ENCODE results near the gene THPO. TPM values are rescaled to one million over a fixed set of nuclear protein-coding genes. Genes with fewer than 3 reads are reported as not detected.
A peak's percentile ranks its signal among the peaks of the same experiment; 100 is the strongest.

The THPO gene
- total RNA-seq, 1 experiment from 2014 or later: 0.55 TPM

DNA sequence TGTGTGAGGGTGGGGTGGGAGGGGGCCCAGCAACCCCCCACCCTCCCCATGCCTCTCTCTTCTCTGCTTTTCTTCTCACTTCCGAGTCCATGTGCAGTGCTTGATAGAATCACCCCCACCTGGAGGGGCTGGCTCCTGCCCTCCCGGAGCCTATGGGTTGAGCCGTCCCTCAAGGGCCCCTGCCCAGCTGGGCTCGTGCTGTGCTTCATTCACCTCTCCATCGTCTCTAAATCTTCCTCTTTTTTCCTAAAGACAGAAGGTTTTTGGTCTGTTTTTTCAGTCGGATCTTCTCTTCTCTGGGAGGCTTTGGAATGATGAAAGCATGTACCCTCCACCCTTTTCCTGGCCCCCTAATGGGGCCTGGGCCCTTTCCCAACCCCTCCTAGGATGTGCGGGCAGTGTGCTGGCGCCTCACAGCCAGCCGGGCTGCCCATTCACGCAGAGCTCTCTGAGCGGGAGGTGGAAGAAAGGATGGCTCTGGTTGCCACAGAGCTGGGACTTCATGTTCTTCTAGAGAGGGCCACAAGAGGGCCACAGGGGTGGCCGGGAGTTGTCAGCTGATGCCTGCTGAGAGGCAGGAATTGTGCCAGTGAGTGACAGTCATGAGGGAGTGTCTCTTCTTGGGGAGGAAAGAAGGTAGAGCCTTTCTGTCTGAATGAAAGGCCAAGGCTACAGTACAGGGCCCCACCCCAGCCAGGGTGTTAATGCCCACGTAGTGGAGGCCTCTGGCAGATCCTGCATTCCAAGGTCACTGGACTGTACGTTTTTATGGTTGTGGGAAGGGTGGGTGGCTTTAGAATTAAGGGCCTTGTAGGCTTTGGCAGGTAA is 32.5 kb downstream of the THPO start:
- H3K27ac Mint-ChIP-seq: peak overlapping the region; percentile 78
- POLR2A ChIA-PET: interaction anchor here (0.5 to 1.1 kb wide), 6 partner anchors 9 to 168 kb away, joined by 3 to 4 read pairs (median 3); partner anchors contain the start of genes CLCN2, FAM131A and POLR2H

More for the DNA sequence above, 32.5 kb downstream of the THPO start:
- Mint-ChIP-seq H3K9me3 (no peaks in the 10 kb centered on the region), H3K4me1 (peaks cover 16% of the 10 kb centered on the region), H3K27me3 (ENCODE audit: low read depth) (no peaks in the 10 kb centered on the region), H3K4me3 (no peak overlapping the region; the same call in 1 of the 2 replicates), H3K36me3 (peaks cover 14% of the 10 kb centered on the region; the same call in 1 of the 2 replicates)
- CTCF ChIA-PET: interaction anchor here (0.5 to 2.9 kb wide), 25 partner anchors 8 to 1460 kb away, joined by 3 to 20 read pairs (median 4); partner anchors contain the start of genes EEF1AKMT4, EPHB3 and FAM131A
- no peak for TF ChIP-seq PREB (CRISPR knock-in tag; IDR thresholded peaks at IDR 0.05; ENCODE audit: borderline replicate concordance)
- TF ChIP-seq ZNF423 (CRISPR knock-in tag; IDR thresholded peaks at IDR 0.05): 0 out of 2 replicates have a peak, but pooled peaks have one; percentile 19
- no peak for TF ChIP-seq GTF2I (CRISPR knock-in tag; conservative IDR thresholded peaks at IDR 0.05)
- TF ChIP-seq FOXP1 (CRISPR knock-in tag; IDR thresholded peaks at IDR 0.05; ENCODE audit: borderline replicate concordance): 0 out of 2 replicates have a peak, but pooled peaks have one; percentile 27
- TF ChIP-seq, protein P1, sequence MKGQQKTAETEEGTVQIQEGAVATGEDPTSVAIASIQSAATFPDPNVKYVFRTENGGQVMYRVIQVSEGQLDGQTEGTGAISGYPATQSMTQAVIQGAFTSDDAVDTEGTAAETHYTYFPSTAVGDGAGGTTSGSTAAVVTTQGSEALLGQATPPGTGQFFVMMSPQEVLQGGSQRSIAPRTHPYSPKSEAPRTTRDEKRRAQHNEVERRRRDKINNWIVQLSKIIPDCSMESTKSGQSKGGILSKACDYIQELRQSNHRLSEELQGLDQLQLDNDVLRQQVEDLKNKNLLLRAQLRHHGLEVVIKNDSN (CRISPR knock-in tag; IDR thresholded peaks at IDR 0.05): peak; percentile 73; the same call in 1 of the 2 replicates
- no peak for TF ChIP-seq SMAD4 (CRISPR knock-in tag; IDR thresholded peaks at IDR 0.05)
- no peak for TF ChIP-seq CDX4 (CRISPR knock-in tag; IDR thresholded peaks at IDR 0.05; ENCODE audit: borderline replicate concordance)
- no peak for TF ChIP-seq ZMAT4 (CRISPR knock-in tag; IDR thresholded peaks at IDR 0.05)
- TF ChIP-seq RORB (CRISPR knock-in tag; IDR thresholded peaks at IDR 0.05): no peak
- no peak for TF ChIP-seq ZNF416 (CRISPR knock-in tag; IDR thresholded peaks at IDR 0.05)
- TF ChIP-seq MLX (CRISPR knock-in tag; IDR thresholded peaks at IDR 0.05): no peak
- no peak for TF ChIP-seq TCF7 (CRISPR knock-in tag; IDR thresholded peaks at IDR 0.05; ENCODE audit: low read depth)
- TF ChIP-seq ETV6 (CRISPR knock-in tag; IDR thresholded peaks at IDR 0.05): no peak
- no peak for TF ChIP-seq PRRX2 (CRISPR knock-in tag; IDR thresholded peaks at IDR 0.05)
- TF ChIP-seq, protein P2, sequence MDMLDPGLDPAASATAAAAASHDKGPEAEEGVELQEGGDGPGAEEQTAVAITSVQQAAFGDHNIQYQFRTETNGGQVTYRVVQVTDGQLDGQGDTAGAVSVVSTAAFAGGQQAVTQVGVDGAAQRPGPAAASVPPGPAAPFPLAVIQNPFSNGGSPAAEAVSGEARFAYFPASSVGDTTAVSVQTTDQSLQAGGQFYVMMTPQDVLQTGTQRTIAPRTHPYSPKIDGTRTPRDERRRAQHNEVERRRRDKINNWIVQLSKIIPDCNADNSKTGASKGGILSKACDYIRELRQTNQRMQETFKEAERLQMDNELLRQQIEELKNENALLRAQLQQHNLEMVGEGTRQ (CRISPR knock-in tag; IDR thresholded peaks at IDR 0.05): peak; percentile 53
- TF ChIP-seq ERG (CRISPR knock-in tag; IDR thresholded peaks at IDR 0.05): no peak
- TF ChIP-seq, protein P3, sequence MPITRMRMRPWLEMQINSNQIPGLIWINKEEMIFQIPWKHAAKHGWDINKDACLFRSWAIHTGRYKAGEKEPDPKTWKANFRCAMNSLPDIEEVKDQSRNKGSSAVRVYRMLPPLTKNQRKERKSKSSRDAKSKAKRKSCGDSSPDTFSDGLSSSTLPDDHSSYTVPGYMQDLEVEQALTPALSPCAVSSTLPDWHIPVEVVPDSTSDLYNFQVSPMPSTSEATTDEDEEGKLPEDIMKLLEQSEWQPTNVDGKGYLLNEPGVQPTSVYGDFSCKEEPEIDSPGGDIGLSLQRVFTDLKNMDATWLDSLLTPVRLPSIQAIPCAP (CRISPR knock-in tag; IDR thresholded peaks at IDR 0.05): no peak
- TF ChIP-seq FOXJ3 (CRISPR knock-in tag; IDR thresholded peaks at IDR 0.05; ENCODE audit: borderline replicate concordance): no peak
- ATAC-seq (peak; percentile 92), DNase-seq (ENCODE audit: low spot score) (peak; percentile 73)
